BLaER1 treated with 17β-estradiol and CSF1 and Interleukin-3, amounts not matched to agents 10 nM and 100 nM (cell line): ENCODE results near the gene AP5B1.
A peak's percentile ranks its signal among the peaks of the same experiment; 100 is the strongest.
"Not testable (repeated sequence)": the region's sequence is repeated elsewhere in the genome, so short reads cannot be mapped to it uniquely, and the experiment has no call there.

Experiments used
- H3K27ac ChIP-seq, 11 experiments: shearing (Covaris generic); formaldehyde crosslinking; 2 replicates each; pipeline ENCODE4 v1.8.1; 2022
- H3K27me3 ChIP-seq, 11 experiments: shearing (Covaris generic); formaldehyde crosslinking; 2 replicates each; pipeline ENCODE4 v1.8.1; 2022
- H3K36me3 ChIP-seq, 11 experiments: shearing (Covaris generic); formaldehyde crosslinking; 2 replicates each; pipeline ENCODE4 v1.8.1; 2022
- H3K4me1 ChIP-seq, 10 experiments: shearing (Covaris generic); formaldehyde crosslinking; 2 replicates each; pipeline ENCODE4 v1.8.1; 2022
- H3K4me2 ChIP-seq, 11 experiments: shearing (Covaris generic); formaldehyde crosslinking; 2 replicates each; pipeline ENCODE4 v1.8.1; 2022
- H3K4me3 ChIP-seq, 10 experiments: shearing (Covaris generic); formaldehyde crosslinking; 2 replicates each; pipeline ENCODE4 v1.8.1; 2022
- H3K9ac ChIP-seq, 11 experiments: shearing (Covaris generic); formaldehyde crosslinking; 2 replicates each; pipeline ENCODE4 v1.8.1; 2022
- H3K9me3 ChIP-seq, 11 experiments: shearing (Covaris generic); formaldehyde crosslinking; replicated peaks in 1 of 11; 2 replicates each; pipeline ENCODE4 v1.8.1; 2022
- H4K20me1 ChIP-seq, 11 experiments: shearing (Covaris generic); formaldehyde crosslinking; 2 replicates each; pipeline ENCODE4 v1.8.1; 2022
- Cebpa-rat ChIP-seq, 11 experiments: shearing (Covaris generic); IDR thresholded peaks; 2 replicates each; pipeline ENCODE4 v1.8.1; 2022

Gene AP5B1

GRCh38 chr11:65770951-65771567 is 9.7 kb downstream of the AP5B1 start:
- Histone ChIP-seq H3K27me3 (no peaks in the 10 kb centered on the region), H3K4me1 (peaks cover 31 to 74% (median 40%) of the 10 kb centered on the region in 10 experiments), H4K20me1 (peaks cover 0 to 22% (median 0%) of the 10 kb centered on the region in 11 experiments; a peak in 4 of 22 replicates), H3K27ac (peak overlapping the region in 7 of 11 experiments; percentile 23 to 73 (median 60); a peak in 10 of 22 replicates), H3K4me3 (no peak overlapping the region), H3K4me2 (no peak overlapping the region), H3K36me3 (peaks cover 0 to 15% (median 9%) of the 10 kb centered on the region in 11 experiments; a peak in 8 of 22 replicates), H3K9ac (0 out of 22 replicates have a peak overlapping the region, but pooled peaks of 1 of the 11 experiments have one; percentile 15), H3K9me3 (no peaks in the 10 kb centered on the region)
- no peak for TF ChIP-seq Cebpa-rat (IDR thresholded peaks at IDR 0.05)

DNA sequence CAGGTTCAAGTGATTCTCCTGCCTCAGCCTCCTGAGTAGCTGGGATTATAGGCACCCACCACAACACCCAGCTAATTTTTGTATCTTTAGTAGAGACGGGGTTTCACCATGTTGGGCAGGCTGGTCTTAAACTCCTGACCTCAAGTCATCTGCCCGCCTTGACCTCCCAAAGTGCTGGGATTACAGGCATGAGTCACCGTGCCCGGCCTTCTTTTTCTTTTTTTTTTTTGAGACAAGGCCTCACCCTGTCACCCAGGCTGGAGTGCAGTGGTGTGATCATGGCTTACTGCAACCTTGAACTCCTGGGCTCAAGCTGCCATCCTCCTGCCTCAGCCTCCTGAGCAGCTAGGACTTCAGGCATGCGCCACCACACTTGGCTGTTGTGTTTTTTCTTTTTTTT is 13.0 kb downstream of the AP5B1 start:
- Histone ChIP-seq H3K4me2 (peak overlapping the region in 2 of 11 experiments; percentile 13 to 16; a peak in 1 of 22 replicates), H3K36me3 (peaks cover 0 to 13% (median 0%) of the 10 kb centered on the region in 11 experiments; a peak in 5 of 22 replicates), H3K9me3 (peaks cover 0 to 14% (median 7%) of the 10 kb centered on the region in 11 experiments; a peak in 15 of 22 replicates), H3K27ac (peak overlapping the region in 1 of 11 experiments; percentile 50; a peak in 2 of 22 replicates), H3K4me1 (peaks cover 8 to 44% (median 16%) of the 10 kb centered on the region in 10 experiments; a peak in 18 of 20 replicates)
- H4K20me1 ChIP-seq, H3K4me3 ChIP-seq, H3K9ac ChIP-seq, H3K27me3 ChIP-seq: not testable (repeated sequence)

DNA sequence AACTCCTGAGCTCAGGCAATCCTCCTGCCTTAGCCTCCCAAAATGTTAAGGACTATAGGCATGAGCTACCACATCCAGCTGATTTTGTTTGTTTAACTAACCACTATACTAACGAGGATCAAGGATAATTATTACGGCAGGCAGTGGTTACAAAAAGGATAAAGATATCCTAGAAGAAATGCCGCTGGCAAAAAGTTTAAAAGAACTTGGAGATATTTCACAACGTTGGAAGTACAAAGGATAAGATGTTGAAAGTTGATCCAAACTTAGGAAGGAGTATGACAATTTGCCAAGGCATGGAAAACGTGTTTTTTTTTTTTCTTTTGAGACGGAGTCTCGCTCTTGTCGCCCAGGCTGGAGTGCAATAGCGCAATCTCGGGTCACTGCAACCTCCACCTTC is 13.4 kb downstream of the AP5B1 start:
- Histone ChIP-seq H3K27ac (peak overlapping the region in 2 of 11 experiments; percentile 50 to 66; a peak in 5 of 22 replicates), H3K4me3 (no peak overlapping the region), H3K9ac (no peak overlapping the region), H3K4me1 (peaks cover 8 to 42% (median 16%) of the 10 kb centered on the region in 10 experiments; a peak in 18 of 20 replicates), H3K27me3 (no peaks in the 10 kb centered on the region), H3K36me3 (peaks cover 0 to 13% (median 0%) of the 10 kb centered on the region in 11 experiments; a peak in 5 of 22 replicates), H3K9me3 (peaks cover 0 to 14% (median 7%) of the 10 kb centered on the region in 11 experiments; a peak in 15 of 22 replicates), H4K20me1 (peaks cover 0 to 9% (median 0%) of the 10 kb centered on the region in 11 experiments; a peak in 1 of 22 replicates), H3K4me2 (peak overlapping the region in 1 of 11 experiments; percentile 13; a peak in 1 of 22 replicates)
- TF ChIP-seq Cebpa-rat (IDR thresholded peaks at IDR 0.05), result no peak

GRCh38 chr11:65766535-65766934 is 14.2 kb downstream of the AP5B1 start:
- Histone ChIP-seq H4K20me1 (peaks cover 0 to 9% (median 0%) of the 10 kb centered on the region in 11 experiments; a peak in 1 of 22 replicates), H3K9me3 (peaks cover 0 to 19% (median 7%) of the 10 kb centered on the region in 11 experiments; a peak in 17 of 22 replicates), H3K27me3 (no peaks in the 10 kb centered on the region), H3K4me2 (0 out of 22 replicates have a peak overlapping the region, but pooled peaks of 1 of the 11 experiments have one; percentile 11), H3K36me3 (peaks cover 0 to 13% (median 0%) of the 10 kb centered on the region in 11 experiments; a peak in 5 of 22 replicates), H3K9ac (0 out of 22 replicates have a peak overlapping the region, but pooled peaks of 1 of the 11 experiments have one; percentile 4), H3K4me3 (no peak overlapping the region), H3K4me1 (peaks cover 8 to 42% (median 16%) of the 10 kb centered on the region in 10 experiments; a peak in 18 of 20 replicates), H3K27ac (peak overlapping the region in 4 of 11 experiments; percentile 19 to 66 (median 43); a peak in 6 of 22 replicates)
- TF ChIP-seq Cebpa-rat (IDR thresholded peaks at IDR 0.05), result peak in 1 of 11 experiments; percentile 33; a peak in 2 of 22 replicates

- no peaks in the 10 kb centered on the region for H3K27me3 ChIP-seq
Measured at GRCh38 chr11:65764434-65764833, 16.3 kb downstream of the AP5B1 start.

GRCh38 chr11:65762816-65763215 is 18.0 kb downstream of the AP5B1 start:
- H3K27ac ChIP-seq, H3K4me3 ChIP-seq, H3K4me2 ChIP-seq, H3K27me3 ChIP-seq, H4K20me1 ChIP-seq, H3K9ac ChIP-seq, H3K36me3 ChIP-seq: not testable (repeated sequence)
- peaks cover 0 to 30% (median 12%) of the 10 kb centered on the region in 11 experiments; a peak in 17 of 22 replicates for H3K9me3 ChIP-seq
- H3K4me1 ChIP-seq, result peaks cover 0 to 14% (median 2%) of the 10 kb centered on the region in 10 experiments; a peak in 8 of 20 replicates

More at GRCh38 chr11:65764434-65764833, 16.3 kb downstream of the AP5B1 start:
- no peak for TF ChIP-seq Cebpa-rat (IDR thresholded peaks at IDR 0.05)
- H3K4me3 ChIP-seq, result no peak overlapping the region
- H3K4me2 ChIP-seq, result no peak overlapping the region
- H4K20me1 ChIP-seq, result no peaks in the 10 kb centered on the region; a peak in 1 of 22 replicates
- peaks cover 0 to 13% (median 0%) of the 10 kb centered on the region in 11 experiments; a peak in 5 of 22 replicates for H3K36me3 ChIP-seq
- no peak overlapping the region for H3K27ac ChIP-seq
- no peak overlapping the region for H3K9ac ChIP-seq
- peaks cover 0 to 24% (median 7%) of the 10 kb centered on the region in 10 experiments; a peak in 14 of 20 replicates for H3K4me1 ChIP-seq
- H3K9me3 ChIP-seq, result peaks cover 0 to 30% (median 12%) of the 10 kb centered on the region in 11 experiments; a peak in 17 of 22 replicates

- not testable (repeated sequence) for H3K4me3 ChIP-seq, H4K20me1 ChIP-seq, H3K4me2 ChIP-seq, H3K27me3 ChIP-seq, H3K36me3 ChIP-seq, H3K4me1 ChIP-seq, H3K9ac ChIP-seq, H3K27ac ChIP-seq
- peaks cover 0 to 30% (median 12%) of the 10 kb centered on the region in 11 experiments; a peak in 17 of 22 replicates for H3K9me3 ChIP-seq
Measured at GRCh38 chr11:65762169-65762568, 18.6 kb downstream of the AP5B1 start.

DNA sequence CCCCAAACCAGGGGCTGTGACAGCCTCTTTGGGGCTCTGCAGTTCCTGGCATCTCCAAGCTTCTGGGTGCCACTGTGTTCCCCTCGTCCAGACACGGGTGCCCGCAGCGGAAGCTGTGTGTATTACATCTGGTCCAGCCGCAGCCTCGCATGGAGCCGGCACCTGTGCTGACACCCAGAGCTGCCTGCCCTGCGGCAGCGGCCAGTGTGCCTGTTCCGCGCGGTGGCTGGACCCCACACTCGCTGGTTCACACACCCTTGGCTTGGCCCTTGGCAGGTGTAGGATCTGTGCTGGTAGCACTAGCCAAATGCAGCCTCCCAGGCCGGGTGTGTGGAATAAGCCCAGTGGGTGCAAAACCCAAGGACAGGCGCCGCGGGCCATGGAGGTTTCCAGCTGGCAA is 35.7 kb downstream of the AP5B1 start:
- Histone ChIP-seq H3K4me2 (no peak overlapping the region), H3K4me3 (no peak overlapping the region), H3K9ac (no peak overlapping the region), H3K36me3 (no peaks in the 10 kb centered on the region), H3K4me1 (no peaks in the 10 kb centered on the region), H3K27me3 (no peaks in the 10 kb centered on the region), H4K20me1 (no peaks in the 10 kb centered on the region), H3K9me3 (peaks cover 0 to 11% (median 5%) of the 10 kb centered on the region in 11 experiments; a peak in 4 of 22 replicates), H3K27ac (no peak overlapping the region)
- TF ChIP-seq Cebpa-rat (IDR thresholded peaks at IDR 0.05), result no peak

- Histone ChIP-seq H3K9me3 (peaks cover 0 to 11% (median 5%) of the 10 kb centered on the region in 11 experiments; a peak in 4 of 22 replicates), H3K4me3 (no peak overlapping the region), H3K27me3 (no peaks in the 10 kb centered on the region), H3K9ac (no peak overlapping the region), H3K4me1 (no peaks in the 10 kb centered on the region), H3K27ac (no peak overlapping the region), H3K4me2 (no peak overlapping the region), H3K36me3 (no peaks in the 10 kb centered on the region), H4K20me1 (no peaks in the 10 kb centered on the region)
- TF ChIP-seq Cebpa-rat (IDR thresholded peaks at IDR 0.05), result no peak
Measured at GRCh38 chr11:65744699-65745042, 36.1 kb downstream of the AP5B1 start.
